Gastroesophageal sphincter (tissue), 4 donors: Measurements from ENCODE around the gene COMTD1. TPM values are rescaled to one million over a fixed set of nuclear protein-coding genes. Genes with fewer than 3 reads are reported as not detected.
"Not testable (repeated sequence)": the region's sequence is repeated elsewhere in the genome, so short reads cannot be mapped to it uniquely, and the experiment has no call there.

Experiments used
- ATAC-seq: fragments of 150-250 bp; one replicate; pipeline ENCODE4 v1.9.1; 2016; ENCODE audit warnings: mild to moderate bottlenecking, moderate library complexity
- H3K27ac ChIP-seq, 4 donors: fragments of 200-600 bp; sonication (generic) in 3 of 4; 1 replicate in 3 of 4; 2 replicates in 1 of 4; pipeline ENCODE4 v1.5.1; 2016 to 2019
- H3K27me3 ChIP-seq: fragments of 200-600 bp; sonication (generic); one replicate; pipeline ENCODE4 v1.5.1; 2019
- H3K36me3 ChIP-seq, 2 donors: fragments of 200-600 bp; sonication (generic); one replicate each; pipeline ENCODE4 v1.5.1; 2019; ENCODE audit warnings: control low read depth in 1 of 2
- H3K4me1 ChIP-seq, 3 donors: fragments of 200-600 bp; sonication (generic); 1 replicate in 2 of 3; 2 replicates in 1 of 3; pipeline ENCODE4 v1.5.1; 2016 to 2019; ENCODE audit warnings: control low read depth in 2 of 3
- H3K4me3 ChIP-seq, 2 donors: fragments of 200-600 bp; sonication (generic); one replicate each; pipeline ENCODE4 v1.5.1; 2019; ENCODE audit warnings: mild to moderate bottlenecking in 1 of 2, moderate library complexity in 1 of 2
- H3K9me3 ChIP-seq, 3 donors: fragments of 200-600 bp; sonication (generic); one replicate each; pipeline ENCODE4 v1.5.1; 2017 to 2019; ENCODE audit warnings: control low read depth in 2 of 3
- CTCF ChIP-seq, 4 experiments: fragments of 200-600 bp in 2 of 4; fragments of 450-650 bp in 2 of 4; sonication (generic) in 1 of 4; IDR thresholded peaks; one replicate each; pipeline ENCODE4 v1.5.1; 2017 to 2019; ENCODE audit warnings: antibody characterized with exemption in 4 of 4, mild to moderate bottlenecking in 2 of 4, moderate library complexity in 2 of 4
- EP300 ChIP-seq: sonication (generic); formaldehyde crosslinking; IDR thresholded peaks from one replicate; pipeline ENCODE4 v1.6.1; 2017; ENCODE audit warnings: antibody characterized with exemption, mild to moderate bottlenecking
- POLR2A ChIP-seq, 2 donors: fragments of 450-650 bp; IDR thresholded peaks; one replicate each; pipeline ENCODE4 v1.6.1; 2017; ENCODE audit warnings: antibody characterized with exemption in 2 of 2, mild to moderate bottlenecking in 2 of 2, moderate library complexity in 1 of 2
- POLR2AphosphoS5 ChIP-seq: sonication (generic); formaldehyde crosslinking; IDR thresholded peaks from one replicate; pipeline ENCODE4 v1.6.1; 2017; ENCODE audit warnings: antibody characterized with exemption
- WGBS, 2 donors: methylation state at CpG; one replicate each; pipeline ENCODE4 v1.1.5; 2018; ENCODE audit warnings: low coverage in 1 of 2; 5-methylcytosine and 5-hydroxymethylcytosine counted together
- total RNA-seq, 4 donors: library from RNA; depleted of rRNA; stranded (reverse); fragments of >200 nt; gene quantifications; one replicate each; pipeline ENCODE4 v1.1.0, GENCODE V29; 2016

COMTD1 gene
- total RNA-seq, 4 donors from 2014 or later, result 15.3 to 25.8 (median 21.6) TPM

- WGBS, 2 donors, result no CpG with 5 or more reads among the region's 2 CpGs
- no peak overlapping the region for H3K27ac ChIP-seq
- no peaks in the 10 kb centered on the region for H3K36me3 ChIP-seq
- H3K9me3 ChIP-seq, result no peaks in the 10 kb centered on the region
- no peaks in the 10 kb centered on the region for H3K27me3 ChIP-seq
- TF ChIP-seq EP300 (no peak), CTCF (IDR thresholded peaks at IDR 0.05) (no peak), POLR2AphosphoS5 (no peak), POLR2A (IDR thresholded peaks at IDR 0.05) (no peak)
- peaks cover 0 to 26% (median 4%) of the 10 kb centered on the region in 3 donors for H3K4me1 ChIP-seq
- no peak overlapping the region for H3K4me3 ChIP-seq
- no peak for ATAC-seq
Measured at GRCh38 chr10:75197906-75198305, 37.9 kb downstream of the COMTD1 start.

GRCh38 chr10:75197066-75197465 lies 38.7 kb downstream of the COMTD1 start:
- no peaks in the 10 kb centered on the region for H3K36me3 ChIP-seq
- H3K4me3 ChIP-seq, result no peak overlapping the region
- H3K27me3 ChIP-seq, result no peaks in the 10 kb centered on the region
- WGBS, 2 donors, result 78% methylated on average over 3 of the region's 3 CpGs; no CpG with 5 or more reads in 1 of the 2 donors
- ATAC-seq, result no peak
- no peak overlapping the region for H3K27ac ChIP-seq
- TF ChIP-seq POLR2AphosphoS5, result no peak
- no peak for TF ChIP-seq POLR2A (IDR thresholded peaks at IDR 0.05)
- TF ChIP-seq CTCF (IDR thresholded peaks at IDR 0.05), result no peak
- H3K9me3 ChIP-seq, result no peaks in the 10 kb centered on the region
- peaks cover 0 to 26% (median 5%) of the 10 kb centered on the region in 3 donors for H3K4me1 ChIP-seq

- Histone ChIP-seq H3K4me1 (peaks cover 0 to 36% (median 8%) of the 10 kb centered on the region in 3 donors), H3K9me3 (no peaks in the 10 kb centered on the region), H3K4me3 (no peak overlapping the region), H3K36me3 (no peaks in the 10 kb centered on the region), H3K27me3 (no peaks in the 10 kb centered on the region), H3K27ac (peak overlapping the region in 2 of 4 donors; percentile 36 to 47)
- no peak for ATAC-seq
- TF ChIP-seq CTCF (IDR thresholded peaks at IDR 0.05) (no peak), POLR2A (IDR thresholded peaks at IDR 0.05) (no peak), POLR2AphosphoS5 (peak; percentile 34), EP300 (no peak)
- 38 to 76% methylated on average over 3 to 6 of the region's 6 CpGs for WGBS, 2 donors
Measured at GRCh38 chr10:75195035-75195763, 40.6 kb downstream of the COMTD1 start.

- H3K27me3 ChIP-seq, H3K36me3 ChIP-seq, H3K9me3 ChIP-seq, ATAC-seq, H3K4me3 ChIP-seq: not testable (repeated sequence)
- Histone ChIP-seq H3K27ac (peak overlapping the region in 1 of 4 donors; percentile 36), H3K4me1 (peaks cover 0 to 36% (median 8%) of the 10 kb centered on the region in 3 donors)
- 81 to 90% methylated on average over 3 to 4 of the region's 4 CpGs for WGBS, 2 donors
Measured at GRCh38 chr10:75194625-75195024, 41.1 kb downstream of the COMTD1 start.

- Histone ChIP-seq H3K4me3 (no peak overlapping the region), H3K9me3 (no peaks in the 10 kb centered on the region), H3K27me3 (no peaks in the 10 kb centered on the region), H3K36me3 (no peaks in the 10 kb centered on the region), H3K4me1 (peaks cover 0 to 47% (median 8%) of the 10 kb centered on the region in 3 donors), H3K27ac (peak overlapping the region; percentile 63 to 81 (median 80))
- 9 to 21% methylated on average over 2 to 8 of the region's 10 CpGs for WGBS, 2 donors
- ATAC-seq, result peak; percentile 97
- no peak for TF ChIP-seq POLR2A (IDR thresholded peaks at IDR 0.05)
- peak in 3 of 4 experiments; percentile 17 to 44 (median 38) for TF ChIP-seq CTCF (IDR thresholded peaks at IDR 0.05)
- TF ChIP-seq POLR2AphosphoS5, result peak; percentile 96
- TF ChIP-seq EP300, result no peak
Measured at GRCh38 chr10:75191821-75192568, 43.8 kb downstream of the COMTD1 start.
